HepG2 (cell line): Measurements from ENCODE around the gene PAX7. TPM values are rescaled to one million over a fixed set of nuclear protein-coding genes. Genes with fewer than 3 reads are reported as not detected.

Experiments
- ATAC-seq: fragments of 200-7000 bp; cut with Tn5 transposase; 3 replicates; pipeline ENCODE4 v1.9.1; 2020; ENCODE audit warnings: mild to moderate bottlenecking, moderate library complexity
- BruUV-seq: library from RNA; stranded (reverse); fragments of 400-500 nt; replicated peaks from 2 replicates; lab custom pipeline; 2021; lab: Mats Ljungman, UMichigan
- CTCF ChIA-PET: fragments of 300-600 bp; formaldehyde crosslinking; extraction: SDS; loops from one replicate; lab custom pipeline; 2021; ENCODE audit warnings: low total read pairs, inconsistent platforms, low intra/inter-chr PET ratio; lab: Yijun Ruan, JAX
- POLR2A ChIA-PET: fragments of 350-600 bp; sonication (Branson Sonifier 250); formaldehyde crosslinking; loops from one replicate; lab custom pipeline; 2020; ENCODE audit warnings: antibody characterized with exemption, inconsistent platforms; lab: Yijun Ruan, JAX
- DNase-seq: peaks from one replicate; pipeline ENCODE4 v3.0.0-alpha.2; 2015; ENCODE audit warnings: low spot score
- FAIRE-seq: peaks from 3 replicates; lab custom pipeline; 2011; peaks lifted over from hg19 to GRCh38; lab: Jason Lieb, UNC
- H2AFZ ChIP-seq: one replicate; pipeline ENCODE4 v1.6.1; 2011; ENCODE audit warnings: low read length, inconsistent platforms
- H3K27ac ChIP-seq: fragments of 300-600 bp; 3 replicates; pipeline ENCODE4 v1.8.0; 2011; ENCODE audit warnings: mixed run types, mild to moderate bottlenecking, mixed read lengths, low read length, inconsistent platforms; ENCODE audit not compliant: insufficient read depth; ENCODE audit errors: extremely low read length
- H3K27me3 ChIP-seq, 2 experiments: fragments of 200-600 bp in 1 of 2; 2 replicates in 1 of 2; 3 replicates in 1 of 2; pipeline versions ENCODE4 v1.6.0 to v1.8.0; 2011; ENCODE audit warnings: low read length in 2 of 2, mild to moderate bottlenecking in 2 of 2, moderate library complexity in 2 of 2, inconsistent platforms in 1 of 2; ENCODE audit not compliant: insufficient read depth in 2 of 2, control insufficient read depth in 1 of 2
- H3K36me3 ChIP-seq, 2 experiments: fragments of 200-600 bp in 1 of 2; replicated peaks in 1 of 2; 2 replicates in 1 of 2; 3 replicates in 1 of 2; pipeline versions ENCODE4 v1.5.1 to v1.8.0; 2011; ENCODE audit warnings: low read length in 2 of 2, inconsistent platforms in 1 of 2; ENCODE audit not compliant: insufficient read depth in 2 of 2, control insufficient read depth in 1 of 2
- H3K4me1 ChIP-seq: 2 replicates; pipeline ENCODE4 v1.5.1; 2012; ENCODE audit warnings: low read length, inconsistent platforms; ENCODE audit not compliant: insufficient read depth
- H3K4me2 ChIP-seq: 2 replicates; pipeline ENCODE4 v1.6.0; 2011; ENCODE audit warnings: low read depth, low read length, inconsistent platforms
- H3K4me3 ChIP-seq, 3 experiments: fragments of 200-600 bp in 1 of 3; sonication (generic), shearing (Covaris generic) in 1 of 3; replicated peaks in 1 of 3; 2 replicates each; pipeline ENCODE4 v1.5.1; 2011 to 2016; ENCODE audit warnings: low read length in 3 of 3, inconsistent platforms in 2 of 3, low read depth in 2 of 3, mild to moderate bottlenecking in 2 of 3, control low read depth in 1 of 3, mixed read lengths in 1 of 3; ENCODE audit not compliant: insufficient read depth in 1 of 3
- H3K79me2 ChIP-seq: one replicate; pipeline ENCODE4 v1.6.1; 2011; ENCODE audit warnings: low read length, inconsistent platforms; ENCODE audit not compliant: insufficient read depth
- H3K9ac ChIP-seq: 2 replicates; pipeline ENCODE4 v1.6.0; 2011; ENCODE audit warnings: mild to moderate bottlenecking, low read depth, low read length, inconsistent platforms; ENCODE audit not compliant: insufficient read depth
- H3K9me3 ChIP-seq: 2 replicates; pipeline ENCODE4 v1.5.1; 2012; ENCODE audit warnings: mild to moderate bottlenecking, low read length
- H4K20me1 ChIP-seq: 2 replicates; pipeline ENCODE4 v1.6.0; 2011; ENCODE audit warnings: inconsistent platforms, mild to moderate bottlenecking, low read length, moderate library complexity; ENCODE audit not compliant: insufficient read depth
- ARNT ChIP-seq: fragments of 450-650 bp; IDR thresholded peaks from 2 replicates; pipeline ENCODE4 v1.6.1; 2017
- ETV5 ChIP-seq: IDR thresholded peaks from 2 replicates; pipeline ENCODE4 v1.6.1; 2018; ENCODE audit warnings: missing biosample characterization, missing genetic modification reagents, inconsistent platforms, borderline replicate concordance
- GABPB1 ChIP-seq: IDR thresholded peaks from 2 replicates; pipeline ENCODE4 v1.6.1; 2016; ENCODE audit warnings: mild to moderate bottlenecking, missing genetic modification reagents, moderate library complexity, missing compliant biosample characterization
- HOXA3 ChIP-seq: sonication (generic); formaldehyde crosslinking; IDR thresholded peaks from 2 replicates; pipeline ENCODE4 v1.5.0; 2020; ENCODE audit warnings: missing genetic modification reagents
- KDM2A ChIP-seq: sonication (generic); formaldehyde crosslinking; IDR thresholded peaks from 2 replicates; pipeline ENCODE4 v1.4.0; 2020; ENCODE audit warnings: low read depth, missing genetic modification reagents, borderline replicate concordance
- RAD21 ChIP-seq: fragments of 450-650 bp; formaldehyde crosslinking; IDR thresholded peaks from 2 replicates; pipeline ENCODE4 v1.5.0; 2020; ENCODE audit warnings: mild to moderate bottlenecking
- STAG1 ChIP-seq: sonication (generic); formaldehyde crosslinking; IDR thresholded peaks from 2 replicates; pipeline ENCODE4 v1.4.0; 2020; ENCODE audit warnings: missing genetic modification reagents
- WGBS: methylation state at CpG from one replicate; pipeline ENCODE4 v1.1.6; 2017; ENCODE audit warnings: low lambda C conversion rate; 5-methylcytosine and 5-hydroxymethylcytosine counted together
- in situ Hi-C: cut with HindIII; loops from 2 replicates; pipeline ENCODE4 v1.10.0; 2017; ENCODE audit warnings: low pct_unique_long_range_greater_than_20kb; ENCODE audit not compliant: extremely low pct_ligation_motif_present
- intact Hi-C: fragments of 100-400 bp; cut with micrococcal nuclease; formaldehyde crosslinking; loops from one replicate; pipeline ENCODE4 v1.10.0; 2022; ENCODE audit not compliant: unreplicated experiment
- polyA plus RNA-seq, 8 experiments: library from polyadenylated mRNA; depleted of rRNA in 3 of 8; stranded (reverse) in 7 of 8; unstranded in 1 of 8; fragments of >200 nt; fragmentation: Illumina TruSeq in 4 of 8; extraction: Trizol in 4 of 8; gene quantifications; 2 replicates each; pipeline versions ENCODE4 v1.2.1 to v1.2.3, GENCODE V29; 2011 to 2016; ENCODE audit warnings: low read depth in 4 of 8, missing spikeins in 1 of 8, mixed read lengths in 1 of 8; ENCODE audit not compliant: insufficient read depth in 1 of 8
- total RNA-seq, 5 experiments: library from RNA; depleted of rRNA; stranded (reverse); fragments of >200 nt; fragmentation: Illumina TruSeq; extraction: Trizol; gene quantifications; 2 replicates each; pipeline ENCODE4 v1.2.3, GENCODE V29; 2016; ENCODE audit warnings: low read depth in 1 of 5
- TF ChIP-seq, protein P1 (sequence below): sonication (generic); formaldehyde crosslinking; IDR thresholded peaks from 2 replicates; pipeline ENCODE4 v1.5.0; 2020; ENCODE audit warnings: mild to moderate bottlenecking, missing genetic modification reagents, moderate library complexity
- TF ChIP-seq, protein P2 (sequence below): sonication (generic); formaldehyde crosslinking; IDR thresholded peaks from 2 replicates; pipeline ENCODE4 v1.5.1; 2020; ENCODE audit warnings: mild to moderate bottlenecking, missing genetic modification reagents, moderate library complexity
- TF ChIP-seq, protein P3 (sequence below): sonication (generic); formaldehyde crosslinking; IDR thresholded peaks from 2 replicates; pipeline ENCODE4 v1.4.0; 2020; ENCODE audit warnings: missing genetic modification reagents, borderline replicate concordance

Gene PAX7
- total and polyA plus RNA-seq, 2 of the 13 experiments (the other 11 are each of a cell fraction or from before 2014, with no cell fraction given) = not detected

DNA sequence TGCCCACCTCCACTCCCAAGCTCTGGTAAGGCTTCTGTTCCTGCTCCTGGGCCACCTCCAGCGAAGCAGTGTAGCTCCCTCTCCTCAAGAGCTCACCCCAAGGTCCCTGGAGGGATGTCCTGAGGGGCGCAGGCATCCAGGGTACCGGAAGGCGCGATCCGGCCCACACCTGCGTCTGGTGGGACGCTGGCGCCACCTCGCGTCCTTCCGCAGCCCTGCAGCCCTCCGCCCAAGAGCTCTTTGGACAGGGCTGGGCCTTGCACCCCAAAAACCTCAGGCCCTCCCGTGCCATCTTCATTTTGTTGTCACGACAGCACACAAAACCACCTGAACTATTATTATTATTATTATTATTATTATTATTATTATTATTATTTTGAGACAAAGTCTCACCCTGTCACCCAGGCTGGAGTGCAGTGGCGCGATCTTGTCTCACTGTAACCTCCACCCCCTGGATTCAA is 49.2 kb upstream of the PAX7 start:
- in situ Hi-C loops = no loop called here
- no peak overlapping the region for H3K27ac ChIP-seq
- POLR2A ChIA-PET = no interaction called here
- no peak overlapping the region for H3K4me3 ChIP-seq
- no peak for DNase-seq
- TF ChIP-seq ETV5 (CRISPR knock-in tag) (0 out of 2 replicates have a peak, but pooled peaks have one; percentile 24), HOXA3 (CRISPR knock-in tag) (no peak), RAD21 (CRISPR knock-in tag) (peak; percentile 78), GABPB1 (CRISPR knock-in tag) (peak; percentile 53), STAG1 (CRISPR knock-in tag) (peak; percentile 89), KDM2A (CRISPR knock-in tag) (peak; percentile 26; the same call in 1 of the 2 replicates), ARNT (no peak)
- TF ChIP-seq, protein P1, sequence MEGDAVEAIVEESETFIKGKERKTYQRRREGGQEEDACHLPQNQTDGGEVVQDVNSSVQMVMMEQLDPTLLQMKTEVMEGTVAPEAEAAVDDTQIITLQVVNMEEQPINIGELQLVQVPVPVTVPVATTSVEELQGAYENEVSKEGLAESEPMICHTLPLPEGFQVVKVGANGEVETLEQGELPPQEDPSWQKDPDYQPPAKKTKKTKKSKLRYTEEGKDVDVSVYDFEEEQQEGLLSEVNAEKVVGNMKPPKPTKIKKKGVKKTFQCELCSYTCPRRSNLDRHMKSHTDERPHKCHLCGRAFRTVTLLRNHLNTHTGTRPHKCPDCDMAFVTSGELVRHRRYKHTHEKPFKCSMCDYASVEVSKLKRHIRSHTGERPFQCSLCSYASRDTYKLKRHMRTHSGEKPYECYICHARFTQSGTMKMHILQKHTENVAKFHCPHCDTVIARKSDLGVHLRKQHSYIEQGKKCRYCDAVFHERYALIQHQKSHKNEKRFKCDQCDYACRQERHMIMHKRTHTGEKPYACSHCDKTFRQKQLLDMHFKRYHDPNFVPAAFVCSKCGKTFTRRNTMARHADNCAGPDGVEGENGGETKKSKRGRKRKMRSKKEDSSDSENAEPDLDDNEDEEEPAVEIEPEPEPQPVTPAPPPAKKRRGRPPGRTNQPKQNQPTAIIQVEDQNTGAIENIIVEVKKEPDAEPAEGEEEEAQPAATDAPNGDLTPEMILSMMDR (CRISPR knock-in tag) = peak; percentile 93
- TF ChIP-seq, protein P2, sequence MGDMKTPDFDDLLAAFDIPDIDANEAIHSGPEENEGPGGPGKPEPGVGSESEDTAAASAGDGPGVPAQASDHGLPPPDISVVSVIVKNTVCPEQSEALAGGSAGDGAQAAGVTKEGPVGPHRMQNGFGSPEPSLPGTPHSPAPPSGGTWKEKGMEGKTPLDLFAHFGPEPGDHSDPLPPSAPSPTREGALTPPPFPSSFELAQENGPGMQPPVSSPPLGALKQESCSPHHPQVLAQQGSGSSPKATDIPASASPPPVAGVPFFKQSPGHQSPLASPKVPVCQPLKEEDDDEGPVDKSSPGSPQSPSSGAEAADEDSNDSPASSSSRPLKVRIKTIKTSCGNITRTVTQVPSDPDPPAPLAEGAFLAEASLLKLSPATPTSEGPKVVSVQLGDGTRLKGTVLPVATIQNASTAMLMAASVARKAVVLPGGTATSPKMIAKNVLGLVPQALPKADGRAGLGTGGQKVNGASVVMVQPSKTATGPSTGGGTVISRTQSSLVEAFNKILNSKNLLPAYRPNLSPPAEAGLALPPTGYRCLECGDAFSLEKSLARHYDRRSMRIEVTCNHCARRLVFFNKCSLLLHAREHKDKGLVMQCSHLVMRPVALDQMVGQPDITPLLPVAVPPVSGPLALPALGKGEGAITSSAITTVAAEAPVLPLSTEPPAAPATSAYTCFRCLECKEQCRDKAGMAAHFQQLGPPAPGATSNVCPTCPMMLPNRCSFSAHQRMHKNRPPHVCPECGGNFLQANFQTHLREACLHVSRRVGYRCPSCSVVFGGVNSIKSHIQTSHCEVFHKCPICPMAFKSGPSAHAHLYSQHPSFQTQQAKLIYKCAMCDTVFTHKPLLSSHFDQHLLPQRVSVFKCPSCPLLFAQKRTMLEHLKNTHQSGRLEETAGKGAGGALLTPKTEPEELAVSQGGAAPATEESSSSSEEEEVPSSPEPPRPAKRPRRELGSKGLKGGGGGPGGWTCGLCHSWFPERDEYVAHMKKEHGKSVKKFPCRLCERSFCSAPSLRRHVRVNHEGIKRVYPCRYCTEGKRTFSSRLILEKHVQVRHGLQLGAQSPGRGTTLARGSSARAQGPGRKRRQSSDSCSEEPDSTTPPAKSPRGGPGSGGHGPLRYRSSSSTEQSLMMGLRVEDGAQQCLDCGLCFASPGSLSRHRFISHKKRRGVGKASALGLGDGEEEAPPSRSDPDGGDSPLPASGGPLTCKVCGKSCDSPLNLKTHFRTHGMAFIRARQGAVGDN (CRISPR knock-in tag) = 0 out of 2 replicates have a peak, but pooled peaks have one; percentile 16
- TF ChIP-seq, protein P3, sequence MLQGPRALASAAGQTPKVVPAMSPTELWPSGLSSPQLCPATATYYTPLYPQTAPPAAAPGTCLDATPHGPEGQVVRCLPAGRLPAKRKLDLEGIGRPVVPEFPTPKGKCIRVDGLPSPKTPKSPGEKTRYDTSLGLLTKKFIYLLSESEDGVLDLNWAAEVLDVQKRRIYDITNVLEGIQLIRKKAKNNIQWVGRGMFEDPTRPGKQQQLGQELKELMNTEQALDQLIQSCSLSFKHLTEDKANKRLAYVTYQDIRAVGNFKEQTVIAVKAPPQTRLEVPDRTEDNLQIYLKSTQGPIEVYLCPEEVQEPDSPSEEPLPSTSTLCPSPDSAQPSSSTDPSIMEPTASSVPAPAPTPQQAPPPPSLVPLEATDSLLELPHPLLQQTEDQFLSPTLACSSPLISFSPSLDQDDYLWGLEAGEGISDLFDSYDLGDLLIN (CRISPR knock-in tag) = no peak
- TF ChIP-seq, all 625 proteins: peak for 7
- H3K4me1 ChIP-seq = no peaks in the 10 kb centered on the region
- peaks cover 4% of the 10 kb centered on the region; the same call in 1 of the 2 replicates for H4K20me1 ChIP-seq
- no peaks in the 10 kb centered on the region for H3K79me2 ChIP-seq
- peaks cover 0 to 1% of the 10 kb centered on the region in 2 experiments; a peak in 2 of 5 replicates for H3K27me3 ChIP-seq
- H3K9ac ChIP-seq = no peak overlapping the region
- H3K9me3 ChIP-seq = no peaks in the 10 kb centered on the region
- BruUV-seq = no TSS peak
- peak; percentile 83 for ATAC-seq
- 44% methylated on average over 4 of the region's 17 CpGs for WGBS
- no peaks in the 10 kb centered on the region for H3K36me3 ChIP-seq
- H2AFZ ChIP-seq = no peak overlapping the region
- FAIRE-seq = no peak
- intact Hi-C loops = no loop called here
- H3K4me2 ChIP-seq = no peak overlapping the region
- CTCF ChIA-PET = interaction anchor here (1.2 to 1.8 kb wide), 3 partner anchors 21 to 282 kb away, joined by 4 to 6 read pairs (median 6); no protein-coding TSS in a partner anchor
